Measurements from ENCODE around the gene SLFN12L.

GRCh38 chr17:35519439-35519838 lies 18.0 kb downstream of the SLFN12L start:
- TF ChIP-seq CTCF (IDR thresholded peaks at IDR 0.05), result no peak
- TF ChIP-seq POLR2A (IDR thresholded peaks at IDR 0.05), result no peak

Measured in ovary (tissue), 3 donors.